Hematopoietic multipotent progenitor cell treated with erythropoietin and hydrocortisone succinate and interleukin-3 and kit ligand, for 8 days (in vitro differentiated cells): Measurements from ENCODE around the gene LILRB5.
"Not testable (repeated sequence)": the region's sequence is repeated elsewhere in the genome, so short reads cannot be mapped to it uniquely, and the experiment has no call there.

ENCODE experiments used
- DNase-seq: peaks from one replicate; pipeline ENCODE4 v3.0.0-alpha.2; 2015

The LILRB5 gene

GRCh38 chr19:54209811-54210494 is 47.1 kb downstream of the LILRB5 start:
- peak; percentile 99 for DNase-seq

GRCh38 chr19:54209058-54209810 is 47.8 kb downstream of the LILRB5 start:
- no peak for DNase-seq

- DNase-seq = peak; percentile 29
Measured at GRCh38 chr19:54208784-54209057, 48.4 kb downstream of the LILRB5 start.

- peak; percentile 96 for DNase-seq
Measured at GRCh38 chr19:54207983-54208783, 48.9 kb downstream of the LILRB5 start.

- no peak for DNase-seq
Measured at GRCh38 chr19:54207676-54207982, 49.4 kb downstream of the LILRB5 start.

- not testable (repeated sequence) for DNase-seq
Measured at GRCh38 chr19:54207193-54207592, 49.9 kb downstream of the LILRB5 start.

GRCh38 chr19:54206831-54207177 is 50.3 kb downstream of the LILRB5 start:
- no peak for DNase-seq

- DNase-seq = no peak
Measured at GRCh38 chr19:54206030-54206830, 50.8 kb downstream of the LILRB5 start.

- DNase-seq = no peak
Measured at GRCh38 chr19:54204767-54205468, 52.2 kb downstream of the LILRB5 start.

- peak; percentile 30 for DNase-seq
Measured at GRCh38 chr19:54203151-54203611, 53.9 kb downstream of the LILRB5 start.

GRCh38 chr19:54201980-54202379 is 55.1 kb downstream of the LILRB5 start:
- no peak for DNase-seq

GRCh38 chr19:54201172-54201701 is 55.8 kb downstream of the LILRB5 start:
- no peak for DNase-seq
